Gastrocnemius medialis (tissue), 4 donors: Measurements from ENCODE around the gene CFAP54. TPM values are rescaled to one million over a fixed set of nuclear protein-coding genes. Genes with fewer than 3 reads are reported as not detected.

Source experiments
- ATAC-seq, 2 donors: fragments of 150-250 bp; one replicate each; pipeline ENCODE4 v1.9.1; 2016
- DNase-seq, 2 donors: peaks; one replicate each; pipeline ENCODE4 v3.0.0-alpha.2; 2019
- H3K27ac ChIP-seq, 4 donors: fragments of 200-600 bp; sonication (generic); 1 replicate in 1 of 4; 2 replicates in 3 of 4; pipeline ENCODE4 v1.5.1; 2016 to 2018; ENCODE audit warnings: mild to moderate bottlenecking in 2 of 4, moderate library complexity in 1 of 4
- H3K27me3 ChIP-seq, 3 donors: fragments of 200-600 bp; sonication (generic) in 2 of 3; 1 replicate in 1 of 3; 2 replicates in 2 of 3; pipeline versions ENCODE4 v1.5.1 to v1.6.0; 2016 to 2019; ENCODE audit warnings: mild to moderate bottlenecking in 1 of 3, moderate library complexity in 1 of 3
- H3K36me3 ChIP-seq, 2 donors: fragments of 200-600 bp; sonication (generic) in 1 of 2; one replicate each; pipeline ENCODE4 v1.5.1; 2017 to 2018
- H3K4me1 ChIP-seq, 2 donors: fragments of 200-600 bp; sonication (generic) in 1 of 2; one replicate each; pipeline ENCODE4 v1.5.1; 2016 to 2017; ENCODE audit warnings: mild to moderate bottlenecking in 2 of 2
- H3K4me3 ChIP-seq, 4 donors: fragments of 200-600 bp; sonication (generic) in 3 of 4; 1 replicate in 1 of 4; 2 replicates in 3 of 4; pipeline ENCODE4 v1.5.1; 2016 to 2019; ENCODE audit warnings: mild to moderate bottlenecking in 2 of 4
- H3K9me3 ChIP-seq, 3 donors: fragments of 200-600 bp; sonication (generic) in 2 of 3; 1 replicate in 1 of 3; 2 replicates in 2 of 3; pipeline ENCODE4 v1.5.1; 2016 to 2019
- CTCF ChIP-seq, 5 experiments: fragments of 450-650 bp in 3 of 5; fragments of 200-600 bp in 2 of 5; sonication (generic) in 2 of 5; IDR thresholded peaks in 4 of 5; conservative IDR thresholded peaks in 1 of 5; 1 replicate in 4 of 5; 2 replicates in 1 of 5; pipeline ENCODE4 v1.5.1; 2016 to 2019; ENCODE audit warnings: antibody characterized with exemption in 5 of 5, mild to moderate bottlenecking in 3 of 5, moderate library complexity in 3 of 5
- POLR2A ChIP-seq, 2 donors: fragments of 450-650 bp; IDR thresholded peaks; one replicate each; pipeline ENCODE4 v1.6.1; 2017; ENCODE audit warnings: antibody characterized with exemption in 2 of 2, mild to moderate bottlenecking in 2 of 2, moderate library complexity in 2 of 2
- in situ Hi-C, 4 donors: fragments of 200-750 bp; cut with MboI; loops; one replicate each; pipeline versions ENCODE4 v1.15.0 to v1.8.0; 2017; ENCODE audit warnings: low sequenced_read_pairs in 4 of 4
- intact Hi-C: fragments of 100-400 bp; cut with DNase I; formaldehyde crosslinking; loops from one replicate; pipeline ENCODE4 v1.15.1; 2023; ENCODE audit warnings: low total_unique reads
- total RNA-seq, 4 donors: library from RNA; depleted of rRNA; stranded (reverse); fragments of >200 nt; gene quantifications; one replicate each; pipeline versions ENCODE4 v1.1.0 to v1.2.3, GENCODE V29; 2016

CFAP54 gene
- total RNA-seq, 4 donors from 2014 or later: not detected

- Histone ChIP-seq H3K27me3 (no peaks in the 10 kb centered on the region), H3K4me3 (no peak overlapping the region), H3K27ac (no peak overlapping the region), H3K36me3 (no peaks in the 10 kb centered on the region), H3K4me1 (no peaks in the 10 kb centered on the region), H3K9me3 (no peaks in the 10 kb centered on the region)
- in situ Hi-C loops (no loop called here), intact Hi-C loops (no loop called here)
- DNase-seq: no peak
- TF ChIP-seq POLR2A (IDR thresholded peaks at IDR 0.05): no peak
- no peak for ATAC-seq
These were observed 332.2 kb downstream of the CFAP54 start for GRCh38 chr12:96821592-96821991.

GRCh38 chr12:96822641-96823040 is 333.3 kb downstream of the CFAP54 start:
- in situ Hi-C loops: no loop called here
- DNase-seq (no peak), ATAC-seq (no peak)
- H3K27ac ChIP-seq: no peak overlapping the region
- H3K36me3 ChIP-seq: no peaks in the 10 kb centered on the region
- H3K4me1 ChIP-seq: no peaks in the 10 kb centered on the region
- TF ChIP-seq CTCF (IDR thresholded peaks at IDR 0.05 in 4 of 5, conservative IDR thresholded peaks at IDR 0.05 in 1 of 5) (no peak), POLR2A (IDR thresholded peaks at IDR 0.05) (no peak)
- intact Hi-C loops: no loop called here
- no peaks in the 10 kb centered on the region for H3K9me3 ChIP-seq
- no peak overlapping the region for H3K4me3 ChIP-seq
- no peaks in the 10 kb centered on the region for H3K27me3 ChIP-seq

GRCh38 chr12:96824074-96824837 is 334.9 kb downstream of the CFAP54 start:
- intact Hi-C loops: no loop called here
- no peaks in the 10 kb centered on the region for H3K27me3 ChIP-seq
- DNase-seq (no peak), ATAC-seq (no peak)
- no peak overlapping the region for H3K4me3 ChIP-seq
- in situ Hi-C loops: no loop called here
- H3K36me3 ChIP-seq: no peaks in the 10 kb centered on the region
- H3K4me1 ChIP-seq: no peaks in the 10 kb centered on the region
- no peak overlapping the region for H3K27ac ChIP-seq
- no peaks in the 10 kb centered on the region for H3K9me3 ChIP-seq
- no peak for TF ChIP-seq CTCF (IDR thresholded peaks at IDR 0.05 in 4 of 5, conservative IDR thresholded peaks at IDR 0.05 in 1 of 5)
- no peak for TF ChIP-seq POLR2A (IDR thresholded peaks at IDR 0.05)

GRCh38 chr12:96824838-96825236 is 335.5 kb downstream of the CFAP54 start:
- Histone ChIP-seq H3K27ac (no peak overlapping the region), H3K36me3 (no peaks in the 10 kb centered on the region), H3K4me3 (no peak overlapping the region), H3K4me1 (no peaks in the 10 kb centered on the region), H3K9me3 (no peaks in the 10 kb centered on the region), H3K27me3 (no peaks in the 10 kb centered on the region)
- in situ Hi-C loops: no loop called here
- DNase-seq: no peak
- ATAC-seq: no peak
- intact Hi-C loops: no loop called here
- TF ChIP-seq CTCF (IDR thresholded peaks at IDR 0.05 in 4 of 5, conservative IDR thresholded peaks at IDR 0.05 in 1 of 5) (no peak), POLR2A (IDR thresholded peaks at IDR 0.05) (no peak)

GRCh38 chr12:96828169-96828789 is 338.9 kb downstream of the CFAP54 start:
- H3K36me3 ChIP-seq: no peaks in the 10 kb centered on the region
- no peaks in the 10 kb centered on the region for H3K4me1 ChIP-seq
- intact Hi-C loops: no loop called here
- no peaks in the 10 kb centered on the region for H3K9me3 ChIP-seq
- H3K4me3 ChIP-seq: no peak overlapping the region
- no peak for ATAC-seq
- H3K27ac ChIP-seq: no peak overlapping the region
- in situ Hi-C loops: no loop called here
- H3K27me3 ChIP-seq: no peaks in the 10 kb centered on the region
- DNase-seq: no peak
- TF ChIP-seq CTCF (IDR thresholded peaks at IDR 0.05 in 4 of 5, conservative IDR thresholded peaks at IDR 0.05 in 1 of 5): no peak
- TF ChIP-seq POLR2A (IDR thresholded peaks at IDR 0.05): no peak
